ENCODE data around the gene BBS5. TPM values are rescaled to one million over a fixed set of nuclear protein-coding genes. Genes with fewer than 3 reads are reported as not detected.
"Not testable (repeated sequence)": the region's sequence is repeated elsewhere in the genome, so short reads cannot be mapped to it uniquely, and the experiment has no call there.

The BBS5 gene
- total RNA-seq, 1 donor from 2014 or later = 8.9 TPM

- no peak overlapping the region for H3K4me3 Mint-ChIP-seq (ENCODE audit: unreplicated experiment)
- no peaks in the 10 kb centered on the region for H3K4me1 Mint-ChIP-seq (ENCODE audit: low read depth)
- TF ChIP-seq CTCF (IDR thresholded peaks at IDR 0.05) = no peak
- peaks cover 5% of the 10 kb centered on the region for H3K36me3 Mint-ChIP-seq (ENCODE audit: low read depth)
- H3K27me3 Mint-ChIP-seq (ENCODE audit: low read depth) = no peaks in the 10 kb centered on the region
- H3K27ac Mint-ChIP-seq (ENCODE audit: unreplicated experiment) = no peak overlapping the region
- H3K9me3 Mint-ChIP-seq (ENCODE audit: low read depth) = no peaks in the 10 kb centered on the region
- DNase-seq (ENCODE audit: low spot score) = no peak
Measured at GRCh38 chr2:169520896-169521295, 41.6 kb downstream of the BBS5 start.

DNA sequence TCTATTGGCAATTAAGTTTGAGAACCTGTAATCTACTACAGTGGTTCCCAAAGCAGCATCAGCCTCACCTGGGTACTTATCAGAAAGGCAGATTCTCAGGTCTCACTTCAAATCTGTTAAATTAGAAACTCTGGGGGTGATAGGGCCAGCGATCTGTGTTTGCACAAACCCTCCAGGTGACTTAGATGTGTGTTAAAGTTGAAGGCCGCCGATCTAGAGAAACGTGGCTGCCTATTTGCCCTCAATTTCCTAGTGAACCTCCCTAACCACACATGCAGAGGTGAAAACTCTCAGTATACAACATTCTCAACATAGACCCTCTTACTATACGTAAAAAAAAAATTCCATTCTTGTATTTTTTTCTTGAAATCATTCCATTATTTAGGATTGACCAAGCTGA lies 44.4 kb downstream of the BBS5 start:
- Mint-ChIP-seq H3K4me1 (ENCODE audit: low read depth) (no peaks in the 10 kb centered on the region), H3K9me3 (ENCODE audit: low read depth) (no peaks in the 10 kb centered on the region), H3K36me3 (ENCODE audit: low read depth) (peaks cover 8% of the 10 kb centered on the region), H3K27ac (ENCODE audit: unreplicated experiment) (no peak overlapping the region), H3K4me3 (ENCODE audit: unreplicated experiment) (no peak overlapping the region), H3K27me3 (ENCODE audit: low read depth) (no peaks in the 10 kb centered on the region)
- DNase-seq (ENCODE audit: low spot score) = no peak
- no peak for TF ChIP-seq CTCF (IDR thresholded peaks at IDR 0.05)

DNA sequence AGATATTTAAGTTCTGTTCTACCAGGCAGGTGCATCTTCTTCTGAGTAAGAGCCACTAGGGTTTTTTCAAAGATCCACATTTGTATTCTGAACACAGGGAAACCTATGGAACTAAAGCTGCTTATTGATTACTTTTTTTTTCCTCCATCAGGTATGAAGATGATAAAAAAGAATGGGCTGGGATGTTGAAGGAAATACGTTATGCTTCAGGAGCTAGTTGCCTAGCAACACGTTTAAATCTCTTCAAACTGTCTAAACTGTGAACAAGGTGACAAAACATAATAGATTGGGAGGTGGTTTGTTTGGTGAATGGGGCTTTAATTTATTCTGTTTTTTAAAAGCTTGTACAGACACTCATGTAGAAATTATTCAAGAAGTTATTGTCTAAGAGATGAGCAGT lies 46.1 kb downstream of the BBS5 start:
- Mint-ChIP-seq H3K9me3 (ENCODE audit: low read depth) (no peaks in the 10 kb centered on the region), H3K4me3 (ENCODE audit: unreplicated experiment) (no peak overlapping the region), H3K27me3 (ENCODE audit: low read depth) (no peaks in the 10 kb centered on the region), H3K27ac (ENCODE audit: unreplicated experiment) (no peak overlapping the region), H3K36me3 (ENCODE audit: low read depth) (peaks cover 18% of the 10 kb centered on the region), H3K4me1 (ENCODE audit: low read depth) (no peaks in the 10 kb centered on the region)
- TF ChIP-seq CTCF (IDR thresholded peaks at IDR 0.05) = no peak
- no peak for DNase-seq (ENCODE audit: low spot score)

- Mint-ChIP-seq H3K36me3 (ENCODE audit: low read depth) (peaks cover 18% of the 10 kb centered on the region), H3K27ac (ENCODE audit: unreplicated experiment) (no peak overlapping the region), H3K4me1 (ENCODE audit: low read depth) (no peaks in the 10 kb centered on the region), H3K9me3 (ENCODE audit: low read depth) (no peaks in the 10 kb centered on the region), H3K4me3 (ENCODE audit: unreplicated experiment) (no peak overlapping the region), H3K27me3 (ENCODE audit: low read depth) (no peaks in the 10 kb centered on the region)
- TF ChIP-seq CTCF (IDR thresholded peaks at IDR 0.05) = no peak
- no peak for DNase-seq (ENCODE audit: low spot score)
Measured at GRCh38 chr2:169526451-169526850, 47.2 kb downstream of the BBS5 start.

GRCh38 chr2:169528271-169528701 lies 49.0 kb downstream of the BBS5 start:
- no peaks in the 10 kb centered on the region for H3K27me3 Mint-ChIP-seq (ENCODE audit: low read depth)

DNA sequence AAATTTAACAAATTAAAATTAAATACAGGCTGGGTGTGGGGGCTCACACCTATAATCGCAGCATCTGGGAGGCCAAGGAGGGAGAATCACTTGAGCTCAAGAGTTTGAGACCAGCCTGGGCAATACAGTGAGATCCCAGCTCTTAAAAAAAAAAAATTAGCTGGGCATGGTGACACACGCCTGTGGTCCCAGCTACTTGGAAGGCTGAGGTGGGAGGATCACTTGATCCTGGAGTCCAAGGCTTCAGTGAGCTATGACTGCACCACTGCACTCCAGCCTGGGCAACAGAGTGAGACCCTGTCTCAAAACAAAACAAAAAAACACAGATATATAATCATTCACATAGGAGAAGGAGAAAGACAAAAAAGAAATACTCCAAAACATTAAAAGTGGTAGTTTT lies 60.2 kb downstream of the BBS5 start:
- not testable (repeated sequence) for DNase-seq (ENCODE audit: low spot score); H3K4me1 Mint-ChIP-seq (ENCODE audit: low read depth); H3K9me3 Mint-ChIP-seq (ENCODE audit: low read depth); H3K27me3 Mint-ChIP-seq (ENCODE audit: low read depth); H3K4me3 Mint-ChIP-seq (ENCODE audit: unreplicated experiment); H3K27ac Mint-ChIP-seq (ENCODE audit: unreplicated experiment)
- H3K36me3 Mint-ChIP-seq (ENCODE audit: low read depth) = peaks cover 12% of the 10 kb centered on the region

More at GRCh38 chr2:169528271-169528701, 49.0 kb downstream of the BBS5 start:
- no peak for DNase-seq (ENCODE audit: low spot score)
- H3K9me3 Mint-ChIP-seq (ENCODE audit: low read depth) = no peaks in the 10 kb centered on the region
- peak; percentile 91 for TF ChIP-seq CTCF (IDR thresholded peaks at IDR 0.05)
- H3K4me3 Mint-ChIP-seq (ENCODE audit: unreplicated experiment) = no peak overlapping the region
- H3K36me3 Mint-ChIP-seq (ENCODE audit: low read depth) = peaks cover 17% of the 10 kb centered on the region
- H3K27ac Mint-ChIP-seq (ENCODE audit: unreplicated experiment) = no peak overlapping the region
- no peaks in the 10 kb centered on the region for H3K4me1 Mint-ChIP-seq (ENCODE audit: low read depth)
